ENCODE data around the gene NBEAL1.

- no peak for TF ChIP-seq CTCF (IDR thresholded peaks at IDR 0.05)
- no peak for TF ChIP-seq POLR2A (IDR thresholded peaks at IDR 0.05; ENCODE audit: low read depth)
- TF ChIP-seq EP300 (IDR thresholded peaks at IDR 0.05): no peak
- no peak for TF ChIP-seq POLR2AphosphoS5 (IDR thresholded peaks at IDR 0.05)
Measured at GRCh38 chr2:203025592-203025991, 10.9 kb downstream of the NBEAL1 start.
